ENCODE results near the gene B4GALNT2. TPM values are rescaled to one million over a fixed set of nuclear protein-coding genes. Genes with fewer than 3 reads are reported as not detected.
"Not testable (repeated sequence)": the region's sequence is repeated elsewhere in the genome, so short reads cannot be mapped to it uniquely, and the experiment has no call there.

Gene B4GALNT2
- polyA plus RNA-seq (2011; rRNA removed) (0.01 TPM in 2 replicates), polyA minus RNA-seq (2011; rRNA and poly(A)+ RNA removed) (0.09 TPM in 1 of 2 replicates, not detected in the other)

- no peak for TF ChIP-seq CTCF (IDR thresholded peaks at IDR 0.05; ENCODE audit: low read depth, low read length)
- ChIA-PET POLR2A (no interaction called here), CTCF (no interaction called here)
- Histone ChIP-seq H3K27ac (ENCODE audit: low read depth, low read length) (peak within 1 kb of the TSS; percentile 2), H3K27me3 (ENCODE audit: control insufficient read depth, insufficient read depth, low read length) (peaks cover 27% of the 10 kb centered on the region), H3K4me3 (ENCODE audit: low read depth, low read length) (peak within 1 kb of the TSS; percentile 52), H3K9me3 (ENCODE audit: control insufficient read depth, insufficient read depth, low read length) (peaks cover 9% of the 10 kb centered on the region)
- DNase-seq (ENCODE audit: low read depth, low spot score): no peak
These were observed at the start of gene B4GALNT2 for GRCh38 chr17:49132699-49133364. B4GALNT2 (plus strand) TSS chr17:49132769; CDS start chr17:49132793, 24 bp downstream.

GRCh38 chr17:49085046-49085445 is 47.5 kb upstream of the B4GALNT2 start:
- CTCF ChIA-PET; H3K4me3 ChIP-seq (ENCODE audit: low read depth, low read length); H3K9me3 ChIP-seq (ENCODE audit: control insufficient read depth, insufficient read depth, low read length); POLR2A ChIA-PET; H3K27ac ChIP-seq (ENCODE audit: low read depth, low read length); DNase-seq (ENCODE audit: low read depth, low spot score): not testable (repeated sequence)
- H3K27me3 ChIP-seq (ENCODE audit: control insufficient read depth, insufficient read depth, low read length): peaks cover 10% of the 10 kb centered on the region

GRCh38 chr17:49085565-49086315 is 46.8 kb upstream of the B4GALNT2 start:
- Histone ChIP-seq H3K9me3 (ENCODE audit: control insufficient read depth, insufficient read depth, low read length) (no peaks in the 10 kb centered on the region), H3K27ac (ENCODE audit: low read depth, low read length) (no peak overlapping the region), H3K27me3 (ENCODE audit: control insufficient read depth, insufficient read depth, low read length) (peaks cover 10% of the 10 kb centered on the region), H3K4me3 (ENCODE audit: low read depth, low read length) (no peak overlapping the region)
- ChIA-PET POLR2A (no interaction called here), CTCF (no interaction called here)
- TF ChIP-seq CTCF (IDR thresholded peaks at IDR 0.05; ENCODE audit: low read depth, low read length): no peak
- DNase-seq (ENCODE audit: low read depth, low spot score): no peak

GRCh38 chr17:49086316-49086605 is 46.3 kb upstream of the B4GALNT2 start:
- H3K27me3 ChIP-seq (ENCODE audit: control insufficient read depth, insufficient read depth, low read length): peaks cover 10% of the 10 kb centered on the region
- no peak for TF ChIP-seq CTCF (IDR thresholded peaks at IDR 0.05; ENCODE audit: low read depth, low read length)
- POLR2A ChIA-PET: no interaction called here
- H3K9me3 ChIP-seq (ENCODE audit: control insufficient read depth, insufficient read depth, low read length): no peaks in the 10 kb centered on the region
- CTCF ChIA-PET: no interaction called here
- no peak overlapping the region for H3K4me3 ChIP-seq (ENCODE audit: low read depth, low read length)
- DNase-seq (ENCODE audit: low read depth, low spot score): no peak
- H3K27ac ChIP-seq (ENCODE audit: low read depth, low read length): no peak overlapping the region

- ChIA-PET POLR2A (no interaction called here), CTCF (no interaction called here)
- TF ChIP-seq CTCF (IDR thresholded peaks at IDR 0.05; ENCODE audit: low read depth, low read length): no peak
- Histone ChIP-seq H3K27me3 (ENCODE audit: control insufficient read depth, insufficient read depth, low read length) (peaks cover 10% of the 10 kb centered on the region), H3K9me3 (ENCODE audit: control insufficient read depth, insufficient read depth, low read length) (no peaks in the 10 kb centered on the region), H3K27ac (ENCODE audit: low read depth, low read length) (no peak overlapping the region), H3K4me3 (ENCODE audit: low read depth, low read length) (no peak overlapping the region)
- DNase-seq (ENCODE audit: low read depth, low spot score): no peak
These were observed 45.9 kb upstream of the B4GALNT2 start for GRCh38 chr17:49086649-49087048.

Data from AG04450 (cell line).